ENCODE results near the gene DCX. TPM values are rescaled to one million over a fixed set of nuclear protein-coding genes. Genes with fewer than 3 reads are reported as not detected.

Gene DCX
- total RNA-seq, 1 donor from 2014 or later, result 6.1 TPM

- Mint-ChIP-seq H3K4me1 (no peaks in the 10 kb centered on the region), H3K27ac (no peak overlapping the region), H3K27me3 (ENCODE audit: low read depth) (peaks cover 4% of the 10 kb centered on the region), H3K9me3 (peaks cover 5% of the 10 kb centered on the region), H3K36me3 (peaks cover 2% of the 10 kb centered on the region), H3K4me3 (no peak overlapping the region)
- DNase-seq (ENCODE audit: low spot score in 2 of 2, unreplicated experiment in 2 of 2), result no peak
- TF ChIP-seq CTCF (IDR thresholded peaks at IDR 0.05; ENCODE audit: unreplicated experiment), result no peak
These were observed 56.4 kb downstream of the DCX start for GRCh38 chrX:111355523-111356115.

GRCh38 chrX:111354496-111354895, 57.5 kb downstream of the DCX start:
- H3K27ac Mint-ChIP-seq, result no peak overlapping the region
- H3K36me3 Mint-ChIP-seq, result peaks cover 2% of the 10 kb centered on the region
- peaks cover 5% of the 10 kb centered on the region for H3K9me3 Mint-ChIP-seq
- DNase-seq (ENCODE audit: low spot score in 2 of 2, unreplicated experiment in 2 of 2), result no peak
- no peak for TF ChIP-seq CTCF (IDR thresholded peaks at IDR 0.05; ENCODE audit: unreplicated experiment)
- no peaks in the 10 kb centered on the region for H3K4me1 Mint-ChIP-seq
- peaks cover 8% of the 10 kb centered on the region for H3K27me3 Mint-ChIP-seq (ENCODE audit: low read depth)
- no peak overlapping the region for H3K4me3 Mint-ChIP-seq

- Mint-ChIP-seq H3K4me3 (no peak overlapping the region), H3K36me3 (peaks cover 2% of the 10 kb centered on the region), H3K27me3 (ENCODE audit: low read depth) (peaks cover 8% of the 10 kb centered on the region), H3K9me3 (peaks cover 5% of the 10 kb centered on the region), H3K4me1 (no peaks in the 10 kb centered on the region), H3K27ac (no peak overlapping the region)
- no peak for DNase-seq (ENCODE audit: low spot score in 2 of 2, unreplicated experiment in 2 of 2)
- TF ChIP-seq CTCF (IDR thresholded peaks at IDR 0.05; ENCODE audit: unreplicated experiment), result no peak
These were observed 58.2 kb downstream of the DCX start for GRCh38 chrX:111353793-111354192.

GRCh38 chrX:111352424-111352823, 59.6 kb downstream of the DCX start:
- no peak overlapping the region for H3K27ac Mint-ChIP-seq
- H3K4me3 Mint-ChIP-seq, result no peak overlapping the region
- peaks cover 8% of the 10 kb centered on the region for H3K27me3 Mint-ChIP-seq (ENCODE audit: low read depth)
- no peak for TF ChIP-seq CTCF (IDR thresholded peaks at IDR 0.05; ENCODE audit: unreplicated experiment)
- no peak for DNase-seq (ENCODE audit: low spot score in 2 of 2, unreplicated experiment in 2 of 2)
- peaks cover 6% of the 10 kb centered on the region for H3K9me3 Mint-ChIP-seq
- peaks cover 2% of the 10 kb centered on the region for H3K36me3 Mint-ChIP-seq
- no peaks in the 10 kb centered on the region for H3K4me1 Mint-ChIP-seq

- H3K27me3 Mint-ChIP-seq (ENCODE audit: low read depth), result peaks cover 8% of the 10 kb centered on the region
- H3K9me3 Mint-ChIP-seq, result peaks cover 7% of the 10 kb centered on the region
- no peak for TF ChIP-seq CTCF (IDR thresholded peaks at IDR 0.05; ENCODE audit: unreplicated experiment)
- H3K27ac Mint-ChIP-seq, result no peak overlapping the region
- no peak for DNase-seq (ENCODE audit: low spot score in 2 of 2, unreplicated experiment in 2 of 2)
- H3K4me3 Mint-ChIP-seq, result no peak overlapping the region
- H3K36me3 Mint-ChIP-seq, result no peaks in the 10 kb centered on the region
- H3K4me1 Mint-ChIP-seq, result no peaks in the 10 kb centered on the region
These were observed 62.1 kb downstream of the DCX start for GRCh38 chrX:111349934-111350333.

- TF ChIP-seq CTCF (IDR thresholded peaks at IDR 0.05; ENCODE audit: unreplicated experiment), result no peak
- Mint-ChIP-seq H3K27ac (no peak overlapping the region), H3K9me3 (peaks cover 7% of the 10 kb centered on the region), H3K36me3 (no peaks in the 10 kb centered on the region), H3K4me3 (no peak overlapping the region), H3K27me3 (ENCODE audit: low read depth) (peaks cover 8% of the 10 kb centered on the region), H3K4me1 (no peaks in the 10 kb centered on the region)
- DNase-seq (ENCODE audit: low spot score in 2 of 2, unreplicated experiment in 2 of 2), result no peak
These were observed 62.9 kb downstream of the DCX start for GRCh38 chrX:111349101-111349500.

All from mesothelial cell of epicardium (in vitro differentiated cells).